ENCODE measurements around the gene PNMA8A.
"Not testable (repeated sequence)": the region's sequence is repeated elsewhere in the genome, so short reads cannot be mapped to it uniquely, and the experiment has no call there.

DNA sequence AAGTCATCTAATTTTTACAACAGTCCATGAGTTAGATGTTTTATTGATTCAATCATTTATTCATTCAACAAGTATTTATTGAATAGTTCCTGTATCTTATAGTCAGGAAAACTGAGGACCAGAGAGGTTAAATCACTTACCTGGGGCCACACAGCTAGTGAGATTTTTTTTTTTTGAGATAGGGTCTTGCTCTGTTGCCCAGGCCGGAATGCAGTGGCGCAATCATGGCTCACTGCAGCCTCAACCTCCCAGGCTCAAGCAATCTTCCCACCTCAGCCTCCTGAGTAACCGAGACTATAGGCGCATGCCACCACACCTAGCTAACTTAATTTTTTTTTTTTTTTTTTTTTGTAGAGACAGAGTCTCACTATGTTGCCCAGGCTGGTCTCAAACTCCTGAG lies 35.7 kb downstream of the PNMA8A start:
- TF ChIP-seq CTCF (conservative IDR thresholded peaks at IDR 0.05 in 1 of 2, IDR thresholded peaks at IDR 0.05 in 1 of 2; ENCODE audit: extremely low read depth in 1 of 2, insufficient read depth in 1 of 2, low read depth in 1 of 2, low read length in 2 of 2); EZH2 (IDR thresholded peaks at IDR 0.05; ENCODE audit: borderline replicate concordance, low read length): not testable (repeated sequence)

Data from mammary epithelial cell (primary cell).